IMR-90 (cell line): Measurements from ENCODE around the gene RGS3. TPM values are rescaled to one million over a fixed set of nuclear protein-coding genes. Genes with fewer than 3 reads are reported as not detected.

Experiments used
- ATAC-seq: fragments of 200-7000 bp; cut with Tn5 transposase; 2 replicates; pipeline ENCODE4 v1.9.1; 2020; ENCODE audit warnings: low read depth, mild to moderate bottlenecking, moderate library complexity
- BruUV-seq: library from RNA; stranded (reverse); fragments of 400-500 nt; replicated peaks from 2 replicates; lab custom pipeline; 2021; lab: Mats Ljungman, UMichigan
- CTCF ChIA-PET: fragments of 300-600 bp; formaldehyde crosslinking; extraction: SDS; loops from one replicate; lab custom pipeline; 2021; ENCODE audit warnings: antibody characterized with exemption; lab: Yijun Ruan, JAX
- POLR2A ChIA-PET: fragments of 300-600 bp; sonication (Branson Sonifier 250); formaldehyde crosslinking; loops from one replicate; lab custom pipeline; 2022; ENCODE audit warnings: antibody characterized with exemption; ENCODE audit not compliant: unreplicated experiment; lab: Charles Lee
- DNase-seq: peaks from one replicate; pipeline ENCODE4 v3.0.0; 2013
- H2AFZ ChIP-seq: replicated peaks from 2 replicates; pipeline ENCODE3; 2013; ENCODE audit warnings: low read length, mild to moderate bottlenecking; ENCODE audit not compliant: poor library complexity
- H2AK5ac ChIP-seq: 2 replicates; pipeline ENCODE4 v1.6.1; 2013; ENCODE audit warnings: low read depth, low read length, inconsistent platforms
- H2AK9ac ChIP-seq: replicated peaks from 2 replicates; pipeline ENCODE3; 2013; ENCODE audit warnings: mild to moderate bottlenecking, low read depth, low read length, moderate library complexity; ENCODE audit not compliant: poor library complexity
- H2BK120ac ChIP-seq: 2 replicates; pipeline ENCODE4 v1.6.1; 2013; ENCODE audit warnings: low read depth, low read length, inconsistent platforms
- H2BK15ac ChIP-seq: 3 replicates; pipeline ENCODE4 v1.6.1; 2013; ENCODE audit warnings: low read depth, low read length, inconsistent platforms
- H2BK20ac ChIP-seq: 2 replicates; pipeline ENCODE4 v1.6.1; 2013; ENCODE audit warnings: low read depth, mild to moderate bottlenecking, inconsistent platforms, low read length, moderate library complexity
- H2BK5ac ChIP-seq: 2 replicates; pipeline ENCODE4 v1.6.1; 2013; ENCODE audit warnings: mild to moderate bottlenecking, low read depth, low read length, inconsistent platforms; ENCODE audit not compliant: poor library complexity, severe bottlenecking
- H3K14ac ChIP-seq: replicated peaks from 2 replicates; pipeline ENCODE4 v1.6.1; 2013; ENCODE audit warnings: low read depth, low read length, inconsistent platforms
- H3K18ac ChIP-seq: 2 replicates; pipeline ENCODE4 v1.6.1; 2013; ENCODE audit warnings: low read depth, low read length, control low read depth
- H3K23ac ChIP-seq: 2 replicates; pipeline ENCODE4 v1.6.1; 2013; ENCODE audit warnings: low read depth, low read length, inconsistent platforms
- H3K27ac ChIP-seq: 2 replicates; pipeline ENCODE4 v1.5.1; 2013; ENCODE audit warnings: mild to moderate bottlenecking, control low read depth, low read length; ENCODE audit not compliant: insufficient read depth
- H3K27me3 ChIP-seq: 2 replicates; pipeline ENCODE4 v1.6.1; 2013; ENCODE audit warnings: low read length; ENCODE audit not compliant: control insufficient read depth, insufficient read depth
- H3K36me3 ChIP-seq: 2 replicates; pipeline ENCODE4 v1.6.1; 2013; ENCODE audit warnings: low read length, mixed read lengths; ENCODE audit not compliant: control insufficient read depth, insufficient read depth
- H3K4ac ChIP-seq: 2 replicates; pipeline ENCODE4 v1.6.1; 2013; ENCODE audit warnings: low read depth, low read length, inconsistent platforms
- H3K4me1 ChIP-seq: 2 replicates; pipeline ENCODE4 v1.6.1; 2013; ENCODE audit warnings: low read length, mixed read lengths; ENCODE audit not compliant: control insufficient read depth, insufficient read depth
- H3K4me2 ChIP-seq: 2 replicates; pipeline ENCODE4 v1.6.1; 2013; ENCODE audit warnings: low read depth, mild to moderate bottlenecking, control low read depth, low read length, moderate library complexity
- H3K4me3 ChIP-seq: 2 replicates; pipeline ENCODE4 v1.5.1; 2013; ENCODE audit warnings: low read depth, mild to moderate bottlenecking, control low read depth, low read length, moderate library complexity; ENCODE audit not compliant: insufficient read depth
- H3K56ac ChIP-seq: 2 replicates; pipeline ENCODE4 v1.6.1; 2013; ENCODE audit warnings: low read length, inconsistent platforms; ENCODE audit not compliant: insufficient read depth; ENCODE audit errors: extremely low read depth
- H3K79me1 ChIP-seq, 2 experiments: 2 replicates each; pipeline ENCODE4 v1.6.1; 2013; ENCODE audit warnings: low read length in 2 of 2, inconsistent platforms in 1 of 2, low read depth in 1 of 2
- H3K9ac ChIP-seq: 2 replicates; pipeline ENCODE4 v1.6.1; 2013; ENCODE audit warnings: low read depth, low read length, control low read depth
- H3K9me1 ChIP-seq: 2 replicates; pipeline ENCODE4 v1.6.1; 2013; ENCODE audit warnings: low read length, inconsistent platforms; ENCODE audit not compliant: insufficient read depth
- H3K9me3 ChIP-seq: 2 replicates; pipeline ENCODE4 v1.6.1; 2013; ENCODE audit warnings: low read length; ENCODE audit not compliant: control insufficient read depth, insufficient read depth
- H4K20me1 ChIP-seq: 2 replicates; pipeline ENCODE4 v1.6.1; 2013; ENCODE audit warnings: low read length, inconsistent platforms; ENCODE audit not compliant: insufficient read depth
- H4K5ac ChIP-seq: 2 replicates; pipeline ENCODE4 v1.6.1; 2013; ENCODE audit warnings: mild to moderate bottlenecking, low read depth, low read length, control low read depth
- H4K8ac ChIP-seq, 2 experiments: 2 replicates each; pipeline ENCODE4 v1.6.1; 2013; ENCODE audit warnings: low read depth in 2 of 2, low read length in 2 of 2, control low read depth in 1 of 2, inconsistent platforms in 1 of 2
- H4K91ac ChIP-seq: 2 replicates; pipeline ENCODE4 v1.6.1; 2013; ENCODE audit warnings: low read depth, low read length, inconsistent platforms; ENCODE audit not compliant: insufficient read depth
- BHLHE40 ChIP-seq: fragments of 150-350 bp; IDR thresholded peaks from 2 replicates; pipeline ENCODE4 v1.6.1; 2016; ENCODE audit warnings: mild to moderate bottlenecking, low read depth, low read length
- CEBPB ChIP-seq: IDR thresholded peaks from 2 replicates; pipeline ENCODE4 v1.6.1; 2012; ENCODE audit warnings: low read depth, low read length, improper control_type of control experiment
- CHD1 ChIP-seq: IDR thresholded peaks from 2 replicates; pipeline ENCODE4 v1.6.1; 2012; ENCODE audit warnings: low read depth, low read length, improper control_type of control experiment
- CTCF ChIP-seq: conservative IDR thresholded peaks from 2 replicates; pipeline ENCODE4 v1.5.1; 2012; ENCODE audit warnings: mild to moderate bottlenecking, low read depth, low read length, improper control_type of control experiment
- FOS ChIP-seq: fragments of 150-350 bp; IDR thresholded peaks from 2 replicates; pipeline ENCODE4 v1.6.1; 2016; ENCODE audit warnings: low read depth, low read length
- MAFK ChIP-seq: IDR thresholded peaks from 2 replicates; pipeline ENCODE4 v1.6.1; 2012; ENCODE audit warnings: low read depth, low read length, improper control_type of control experiment
- MAZ ChIP-seq: IDR thresholded peaks from 2 replicates; pipeline ENCODE4 v1.6.1; 2012; ENCODE audit warnings: low read depth, mild to moderate bottlenecking, low read length, improper control_type of control experiment, moderate library complexity, borderline replicate concordance
- MXI1 ChIP-seq: IDR thresholded peaks from 2 replicates; pipeline ENCODE4 v1.6.1; 2012; ENCODE audit warnings: low read depth, mild to moderate bottlenecking, low read length, moderate library complexity, borderline replicate concordance
- NFE2L2 ChIP-seq: fragments of 150-350 bp; IDR thresholded peaks from 2 replicates; pipeline ENCODE4 v1.6.1; 2016; ENCODE audit warnings: low read depth, mild to moderate bottlenecking, low read length
- POLR2A ChIP-seq: IDR thresholded peaks from 2 replicates; pipeline ENCODE4 v1.6.1; 2012; ENCODE audit warnings: mild to moderate bottlenecking, low read depth, low read length
- RAD21 ChIP-seq: IDR thresholded peaks from 2 replicates; pipeline ENCODE4 v1.6.1; 2012; ENCODE audit warnings: low read length, improper control_type of control experiment
- RCOR1 ChIP-seq: IDR thresholded peaks from 2 replicates; pipeline ENCODE4 v1.6.1; 2012; ENCODE audit warnings: mild to moderate bottlenecking, low read length, improper control_type of control experiment; ENCODE audit not compliant: insufficient replicate concordance
- RFX5 ChIP-seq: IDR thresholded peaks from 2 replicates; pipeline ENCODE4 v1.8.0; 2012; ENCODE audit warnings: low read depth, mild to moderate bottlenecking, low read length, moderate library complexity
- SMC3 ChIP-seq: fragments of 150-350 bp; IDR thresholded peaks from 2 replicates; pipeline ENCODE4 v1.6.1; 2016; ENCODE audit warnings: low read depth, mild to moderate bottlenecking, antibody characterized with exemption, low read length, moderate library complexity
- USF2 ChIP-seq: fragments of 150-350 bp; IDR thresholded peaks from 2 replicates; pipeline ENCODE4 v1.6.1; 2017; ENCODE audit warnings: mild to moderate bottlenecking, antibody characterized with exemption, low read length, low read depth
- WGBS, 2 experiments: methylation state at CpG; one replicate each; pipeline versions ENCODE4 v1.1.5 to v1.1.7; 2013; ENCODE audit warnings: missing lambda C conversion rate in 2 of 2; ENCODE audit not compliant: insufficient read length in 1 of 2; ENCODE audit errors: extremely low coverage in 2 of 2; 5-methylcytosine and 5-hydroxymethylcytosine counted together
- dilution Hi-C: fragments of 300-500 bp; cut with HindIII; formaldehyde crosslinking; loops from one replicate; pipeline ENCODE4 v1.14.3; 2018; ENCODE audit warnings: low sequenced_read_pairs; ENCODE audit not compliant: unreplicated experiment
- in situ Hi-C: fragments of 300-500 bp; cut with MboI; formaldehyde crosslinking; loops from 3 replicates; pipeline ENCODE4 v1.14.3; 2019; ENCODE audit warnings: low sequenced_read_pairs, inconsistent platforms, mixed read lengths
- intact Hi-C: fragments of 100-400 bp; cut with micrococcal nuclease; formaldehyde crosslinking; loops from 2 replicates; pipeline ENCODE4 v1.10.0; 2022
- polyA plus RNA-seq, 3 experiments: library from polyadenylated mRNA; depleted of rRNA; stranded (reverse); fragments of >200 nt; gene quantifications; 2 replicates each; pipeline ENCODE4 v1.2.3, GENCODE V29; 2012; ENCODE audit warnings: low replicate concordance in 1 of 3
- total RNA-seq: library from RNA; depleted of rRNA; stranded (reverse); fragments of >200 nt; gene quantifications from 2 replicates; pipeline ENCODE4 v1.2.3, GENCODE V29; 2012
- TF ChIP-seq, protein P1 (sequence below): fragments of 150-350 bp; IDR thresholded peaks from 2 replicates; pipeline ENCODE4 v1.6.1; 2016; ENCODE audit warnings: low read depth, mild to moderate bottlenecking, low read length, moderate library complexity, borderline replicate concordance

Gene RGS3
- total and polyA plus RNA-seq, 2 of the 4 experiments (the other 2 are of a cell fraction), result 51.8 to 65.6 TPM

DNA sequence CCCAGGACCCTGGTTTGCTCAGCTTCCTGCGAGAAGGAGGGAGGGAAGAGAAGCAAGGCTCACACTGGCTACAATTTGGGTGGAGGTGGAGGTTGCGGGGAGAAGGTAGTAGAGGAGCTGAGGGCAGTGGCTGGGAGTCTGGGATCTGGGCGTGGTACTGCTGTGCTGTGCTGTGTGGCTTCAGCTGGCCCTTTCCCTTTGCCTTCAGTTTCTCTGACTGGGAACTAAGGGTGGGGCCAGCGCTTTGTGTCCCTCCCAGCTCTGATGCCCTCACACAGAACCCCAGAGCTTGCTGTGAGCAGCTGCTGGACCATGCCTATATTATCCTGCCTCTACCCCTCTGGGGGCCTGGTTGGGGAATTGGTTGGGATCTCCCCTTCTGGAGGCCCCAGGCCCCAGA lies 60.9 kb downstream of the RGS3 start:
- H3K4ac ChIP-seq, result no peak overlapping the region
- no peak overlapping the region for H2BK120ac ChIP-seq
- no peaks in the 10 kb centered on the region for H3K9me3 ChIP-seq
- no peak overlapping the region for H3K56ac ChIP-seq
- H3K27me3 ChIP-seq, result no peaks in the 10 kb centered on the region
- no peak overlapping the region for H3K18ac ChIP-seq
- no peak overlapping the region for H3K27ac ChIP-seq
- ATAC-seq (no peak), DNase-seq (no peak)
- H3K79me1 ChIP-seq, result no peaks in the 10 kb centered on the region
- dilution Hi-C loops, result no loop called here
- TF ChIP-seq CEBPB, result no peak
- no peak for TF ChIP-seq POLR2A
- TF ChIP-seq CHD1, result no peak
- TF ChIP-seq RFX5, result no peak
- TF ChIP-seq USF2, result no peak
- no peak for TF ChIP-seq MAFK
- no peak for TF ChIP-seq RAD21
- no peak for TF ChIP-seq BHLHE40
- TF ChIP-seq NFE2L2, result no peak
- TF ChIP-seq, protein P1, sequence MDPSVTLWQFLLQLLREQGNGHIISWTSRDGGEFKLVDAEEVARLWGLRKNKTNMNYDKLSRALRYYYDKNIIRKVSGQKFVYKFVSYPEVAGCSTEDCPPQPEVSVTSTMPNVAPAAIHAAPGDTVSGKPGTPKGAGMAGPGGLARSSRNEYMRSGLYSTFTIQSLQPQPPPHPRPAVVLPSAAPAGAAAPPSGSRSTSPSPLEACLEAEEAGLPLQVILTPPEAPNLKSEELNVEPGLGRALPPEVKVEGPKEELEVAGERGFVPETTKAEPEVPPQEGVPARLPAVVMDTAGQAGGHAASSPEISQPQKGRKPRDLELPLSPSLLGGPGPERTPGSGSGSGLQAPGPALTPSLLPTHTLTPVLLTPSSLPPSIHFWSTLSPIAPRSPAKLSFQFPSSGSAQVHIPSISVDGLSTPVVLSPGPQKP, result no peak
- no peak for TF ChIP-seq SMC3
- no peak for TF ChIP-seq RCOR1
- no peak for TF ChIP-seq MAZ
- TF ChIP-seq MXI1, result no peak
- no peak for TF ChIP-seq FOS
- TF ChIP-seq CTCF, result no peak
- 0 out of 2 replicates have a peak overlapping the region, but pooled peaks have one; percentile 19 for H3K14ac ChIP-seq
- intact Hi-C loops, result no loop called here
- CTCF ChIA-PET, result no interaction called here
- H3K9ac ChIP-seq, result no peak overlapping the region
- H2BK20ac ChIP-seq, result no peak overlapping the region
- no peak overlapping the region for H4K5ac ChIP-seq
- H3K36me3 ChIP-seq, result no peaks in the 10 kb centered on the region
- H3K4me3 ChIP-seq, result no peak overlapping the region
- no peak overlapping the region for H2AFZ ChIP-seq
- no peak overlapping the region for H4K8ac ChIP-seq
- no peak overlapping the region for H3K4me2 ChIP-seq
- peak overlapping the region; percentile 52 for H2AK9ac ChIP-seq
- no TSS peak for BruUV-seq
- H3K23ac ChIP-seq, result no peak overlapping the region
- H2BK15ac ChIP-seq, result no peak overlapping the region
- H4K20me1 ChIP-seq, result no peaks in the 10 kb centered on the region
- in situ Hi-C loops, result no loop called here
- H3K4me1 ChIP-seq, result peaks cover 5% of the 10 kb centered on the region
- no peak overlapping the region for H4K91ac ChIP-seq
- H2BK5ac ChIP-seq, result no peak overlapping the region
- peaks cover 10% of the 10 kb centered on the region; the same call in 1 of the 2 replicates for H3K9me1 ChIP-seq
- no peak overlapping the region for H2AK5ac ChIP-seq
- 100% methylated on average over 1 of the region's 4 CpGs; no CpG with 5 or more reads in 1 of the 2 experiments for WGBS, 2 experiments
- POLR2A ChIA-PET, result no interaction called here
